ENCODE data around the gene TANGO2. TPM values are rescaled to one million over a fixed set of nuclear protein-coding genes. Genes with fewer than 3 reads are reported as not detected.

TANGO2 gene
- total and polyA plus RNA-seq, 2 of the 8 experiments (the other 6 are each of a cell fraction or from before 2014, with no cell fraction given), result 10.1 to 18.4 TPM

DNA sequence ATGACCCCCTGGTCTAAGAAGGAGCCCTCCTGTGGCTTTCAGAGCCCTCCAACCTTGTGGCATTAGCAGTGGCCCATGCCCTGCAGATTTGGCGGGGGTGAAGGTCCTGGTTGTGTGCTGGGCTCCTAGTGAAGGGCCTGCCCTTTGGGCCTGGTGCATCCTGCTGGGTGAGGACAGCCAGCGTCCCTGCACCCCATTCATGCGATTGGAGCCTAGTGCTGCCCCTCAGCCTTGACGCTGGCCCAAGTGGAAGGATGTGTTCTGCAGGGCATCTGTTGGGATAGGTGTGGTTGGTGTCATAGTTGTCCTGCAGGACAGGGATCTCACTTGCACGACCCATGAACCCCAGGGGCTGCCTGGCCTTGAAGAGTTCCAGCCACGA lies 31.0 kb downstream of the TANGO2 start:
- CTCF ChIA-PET (ENCODE audit: partially characterized antibody), result interaction anchor here (0.6 kb wide), 1 partner anchor 216 kb away, joined by 4 read pairs; no protein-coding TSS in a partner anchor

More for the DNA sequence above, 31.0 kb downstream of the TANGO2 start:
- Histone ChIP-seq H3K9me3 (ENCODE audit: insufficient read depth in 2 of 2, low read depth in 1 of 2, low read length in 1 of 2) (no peaks in the 10 kb centered on the region), H3K56ac (replicated peaks; ENCODE audit: insufficient read length, low read depth, low read length) (no peak overlapping the region), H3K27me3 (replicated peaks in 1 of 4; ENCODE audit: control insufficient read depth in 3 of 4, extremely low read depth in 1 of 4, insufficient read depth in 3 of 4, low read length in 3 of 4) (no peaks in the 10 kb centered on the region; a peak in 1 of 7 replicates), H3K79me1 (ENCODE audit: low read depth, low read length) (no peaks in the 10 kb centered on the region), H2BK120ac (replicated peaks; ENCODE audit: low read depth, low read length) (no peak overlapping the region), H4K5ac (ENCODE audit: insufficient read length, low read depth, low read length) (no peak overlapping the region), H3K27ac (ENCODE audit: low read depth, low read length) (no peak overlapping the region; the same call in 1 of the 2 replicates), H2AFZ (ENCODE audit: low read length) (no peak overlapping the region), H3K18ac (ENCODE audit: extremely low read depth, low read length) (no peak overlapping the region), H3K23ac (ENCODE audit: insufficient read length) (no peak overlapping the region), H4K8ac (ENCODE audit: extremely low read depth, insufficient read depth, low read length) (no peak overlapping the region), H2BK5ac (ENCODE audit: low read depth, low read length) (no peak overlapping the region), H4K20me1 (replicated peaks in 1 of 2; ENCODE audit: control insufficient read depth in 1 of 2, insufficient read depth in 2 of 2, low read length in 2 of 2) (peaks cover 0 to 2% of the 10 kb centered on the region in 2 experiments), H3K4me3 (ENCODE audit: extremely low read depth in 1 of 4, insufficient read depth in 2 of 4, low read depth in 3 of 4, low read length in 4 of 4) (no peak overlapping the region), H3K4ac (replicated peaks; ENCODE audit: insufficient read length, low read depth, low read length) (no peak overlapping the region), H2BK20ac (ENCODE audit: low read length) (no peak overlapping the region), H2BK12ac (ENCODE audit: low read depth, low read length) (no peak overlapping the region; the same call in 1 of the 2 replicates), H3K9ac (replicated peaks in 1 of 4; ENCODE audit: extremely low read depth in 1 of 4, low read depth in 3 of 4, low read length in 3 of 4) (no peak overlapping the region), H3K23me2 (ENCODE audit: low read depth, low read length) (no peaks in the 10 kb centered on the region), H3K36me3 (ENCODE audit: control insufficient read depth in 2 of 4, insufficient read depth in 4 of 4, low read length in 3 of 4) (no peaks in the 10 kb centered on the region), H3K4me1 (replicated peaks in 1 of 4; ENCODE audit: control insufficient read depth in 3 of 4, insufficient read depth in 4 of 4, low read length in 3 of 4) (no peaks in the 10 kb centered on the region), H3K14ac (ENCODE audit: insufficient read length) (no peak overlapping the region), H4K91ac (replicated peaks; ENCODE audit: insufficient read length, low read length) (no peak overlapping the region), H3K4me2 (ENCODE audit: insufficient read depth in 1 of 2, low read depth in 2 of 2, low read length in 2 of 2) (no peak overlapping the region), H3K79me2 (ENCODE audit: control insufficient read depth in 1 of 2, insufficient read depth in 2 of 2, low read length in 2 of 2) (no peaks in the 10 kb centered on the region), H2BK15ac (ENCODE audit: low read length) (no peak overlapping the region), H2AK5ac (ENCODE audit: low read depth, low read length) (no peak overlapping the region)
- 90% methylated on average over 6 of the region's 6 CpGs; no CpG with 5 or more reads in 1 of the 2 experiments for WGBS, 2 experiments (ENCODE audit: extremely low coverage in 1 of 2, insufficient coverage in 1 of 2, insufficient read length in 1 of 2, insufficient replicate concordance in 2 of 2, low coverage in 1 of 2, low lambda C conversion rate in 2 of 2, missing lambda C conversion rate in 1 of 2)
- POLR2A ChIA-PET (ENCODE audit: partially characterized antibody), result interaction anchor here (0.9 kb wide), 1 partner anchor 18 kb away, joined by 3 read pairs; no protein-coding TSS in a partner anchor
- DNase-seq (ENCODE audit: low read depth in 1 of 2, low spot score in 2 of 2), result no peak
- no peak for FAIRE-seq
- TF ChIP-seq FOSL1 (IDR thresholded peaks at IDR 0.05; ENCODE audit: insufficient read depth, low read depth, low read length), result no peak
- no peak for TF ChIP-seq CHD2 (IDR thresholded peaks at IDR 0.05; ENCODE audit: low read length)
- TF ChIP-seq SIN3A (conservative IDR thresholded peaks at IDR 0.05 in 1 of 2, IDR thresholded peaks at IDR 0.05 in 1 of 2; ENCODE audit: low read depth in 1 of 2, low read length in 2 of 2), result no peak
- no peak for TF ChIP-seq CHD1 (IDR thresholded peaks at IDR 0.05; ENCODE audit: low read depth, low read length)
- TF ChIP-seq EZH2 (IDR thresholded peaks at IDR 0.05; ENCODE audit: low read depth, low read length, severe bottlenecking), result no peak
- no peak for TF ChIP-seq TBP (IDR thresholded peaks at IDR 0.05; ENCODE audit: low read depth, low read length)
- no peak for TF ChIP-seq EGR1 (IDR thresholded peaks at IDR 0.05; ENCODE audit: borderline replicate concordance, low read depth, low read length)
- TF ChIP-seq SIRT6 (IDR thresholded peaks at IDR 0.05; ENCODE audit: low read length), result no peak
- no peak for TF ChIP-seq JUN (IDR thresholded peaks at IDR 0.05; ENCODE audit: low read depth, low read length)
- TF ChIP-seq RBBP5 (IDR thresholded peaks at IDR 0.05; ENCODE audit: borderline replicate concordance, low read depth, low read length), result no peak

Measured in H1 (cell line).